ENCODE data around the gene VPS9D1.

DNA sequence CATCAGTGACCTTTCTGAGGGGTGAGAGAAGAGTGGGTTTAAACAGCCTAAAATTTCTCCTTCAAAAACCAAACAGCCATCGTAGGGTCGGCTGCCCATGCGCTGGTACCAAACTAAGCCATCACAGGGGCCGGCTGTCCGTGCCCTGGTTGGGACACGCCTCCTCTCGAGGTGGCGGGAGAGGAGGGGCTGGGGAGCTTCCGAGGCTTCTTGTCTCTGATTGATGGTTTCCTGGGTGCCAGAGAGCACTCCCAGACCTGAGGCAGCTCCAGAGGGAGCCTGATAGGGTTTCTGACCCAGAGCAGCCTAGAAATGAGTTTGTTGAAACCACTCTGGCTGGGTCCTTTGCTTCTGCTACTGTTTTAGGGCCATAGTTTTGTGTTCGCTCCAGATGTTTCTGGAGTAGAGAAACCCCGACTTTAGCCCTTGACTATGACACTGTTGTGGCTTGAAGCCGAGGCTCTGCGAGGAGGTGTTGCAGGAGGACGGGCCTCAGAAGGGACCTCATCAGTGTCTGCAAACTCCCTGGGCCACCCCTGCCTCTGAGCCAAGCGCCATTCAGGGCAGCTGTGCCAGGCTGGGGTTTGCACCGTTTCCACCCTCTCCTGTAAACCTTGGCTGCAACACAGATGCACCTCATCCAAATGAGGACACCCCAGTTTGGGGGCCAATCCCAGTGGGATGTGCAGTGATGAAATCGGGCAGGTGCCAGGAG lies 6.9 kb upstream of the VPS9D1 start:
- no peak for TF ChIP-seq POLR2A (IDR thresholded peaks at IDR 0.05)
- TF ChIP-seq, protein P1, sequence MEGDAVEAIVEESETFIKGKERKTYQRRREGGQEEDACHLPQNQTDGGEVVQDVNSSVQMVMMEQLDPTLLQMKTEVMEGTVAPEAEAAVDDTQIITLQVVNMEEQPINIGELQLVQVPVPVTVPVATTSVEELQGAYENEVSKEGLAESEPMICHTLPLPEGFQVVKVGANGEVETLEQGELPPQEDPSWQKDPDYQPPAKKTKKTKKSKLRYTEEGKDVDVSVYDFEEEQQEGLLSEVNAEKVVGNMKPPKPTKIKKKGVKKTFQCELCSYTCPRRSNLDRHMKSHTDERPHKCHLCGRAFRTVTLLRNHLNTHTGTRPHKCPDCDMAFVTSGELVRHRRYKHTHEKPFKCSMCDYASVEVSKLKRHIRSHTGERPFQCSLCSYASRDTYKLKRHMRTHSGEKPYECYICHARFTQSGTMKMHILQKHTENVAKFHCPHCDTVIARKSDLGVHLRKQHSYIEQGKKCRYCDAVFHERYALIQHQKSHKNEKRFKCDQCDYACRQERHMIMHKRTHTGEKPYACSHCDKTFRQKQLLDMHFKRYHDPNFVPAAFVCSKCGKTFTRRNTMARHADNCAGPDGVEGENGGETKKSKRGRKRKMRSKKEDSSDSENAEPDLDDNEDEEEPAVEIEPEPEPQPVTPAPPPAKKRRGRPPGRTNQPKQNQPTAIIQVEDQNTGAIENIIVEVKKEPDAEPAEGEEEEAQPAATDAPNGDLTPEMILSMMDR (IDR thresholded peaks at IDR 0.05), result no peak
